ENCODE data around the gene NRG3.

NRG3 gene

DNA sequence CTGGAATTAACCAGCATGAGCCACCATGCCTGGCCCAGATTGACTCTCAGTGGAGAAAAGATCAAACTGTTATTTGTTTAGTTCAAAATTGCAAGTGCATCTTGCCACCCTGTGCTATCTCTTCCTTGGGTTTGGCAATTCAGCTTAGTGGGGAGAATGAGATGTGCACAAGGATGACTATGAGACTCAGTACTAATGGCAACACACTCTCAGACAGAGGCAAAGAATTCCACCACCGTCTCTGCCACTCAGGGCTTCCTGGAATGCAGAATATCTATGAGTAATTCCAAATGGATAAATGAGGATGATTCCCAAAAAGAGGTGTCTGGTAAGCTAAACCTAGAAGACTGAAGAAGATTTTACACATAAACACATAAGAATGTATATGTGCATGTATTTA lies 525.8 kb downstream of the NRG3 start:
- no peak for DNase-seq

DNA sequence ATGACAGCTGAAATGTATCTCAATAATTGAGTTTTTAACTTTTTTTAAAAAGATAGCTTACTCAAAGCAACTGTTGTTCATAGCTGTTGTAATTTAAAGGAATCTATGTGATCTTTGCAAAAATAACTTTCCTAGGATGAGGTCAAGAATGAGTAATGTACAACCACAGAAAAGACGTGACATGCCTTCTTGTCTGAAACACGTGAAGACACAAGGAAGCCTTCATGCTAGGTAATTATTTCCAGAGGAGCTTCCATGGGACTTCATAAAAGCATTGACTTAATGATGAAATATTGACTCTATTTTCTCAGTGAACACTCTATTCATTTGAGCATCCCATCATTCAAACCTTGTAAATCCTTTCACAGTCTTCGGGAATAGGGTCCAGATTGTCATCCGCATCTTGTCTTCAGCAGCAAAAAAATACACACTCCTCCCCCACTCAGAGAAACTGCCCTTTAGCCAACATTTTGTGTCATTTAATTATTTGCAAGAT lies 528.0 kb downstream of the NRG3 start:
- DNase-seq = no peak

DNA sequence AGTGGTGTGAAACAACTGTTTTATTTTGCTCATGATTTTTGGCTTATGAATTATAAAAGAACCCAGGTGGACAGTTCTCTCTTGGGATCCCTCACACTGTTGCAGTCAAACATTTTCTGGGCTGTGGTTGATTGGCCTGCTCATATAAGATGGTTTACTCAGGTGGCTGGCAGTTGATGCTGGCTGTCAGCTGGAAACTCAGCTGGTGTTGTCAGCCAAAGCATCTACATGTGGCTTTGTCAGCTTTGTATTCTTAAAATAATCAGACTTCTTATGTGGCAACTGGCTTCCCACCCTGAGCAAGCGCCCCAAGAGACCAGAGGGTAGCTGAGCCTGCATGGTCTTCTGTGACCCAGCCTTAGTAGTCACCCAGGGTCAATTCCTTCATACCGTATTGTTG lies 534.7 kb downstream of the NRG3 start:
- DNase-seq = no peak

DNA sequence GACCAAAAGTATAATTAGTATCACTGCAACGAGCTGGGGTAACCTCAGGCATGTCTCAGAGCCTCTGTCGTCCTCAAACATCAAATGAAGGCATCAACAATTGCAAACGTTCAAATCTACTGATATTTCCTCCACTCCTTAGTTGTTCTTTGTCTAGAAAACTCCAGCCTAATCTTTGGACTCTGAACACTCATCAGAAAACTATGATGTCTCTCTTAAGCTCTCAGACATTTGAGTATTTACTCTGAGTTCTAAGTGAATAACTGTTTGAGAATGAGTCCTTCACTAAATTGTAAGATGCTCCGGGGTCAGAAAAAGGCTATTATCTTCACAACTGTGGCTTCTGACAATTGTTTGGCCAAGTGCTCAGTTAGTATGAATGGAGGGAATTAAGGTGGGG lies 536.4 kb downstream of the NRG3 start:
- DNase-seq = no peak

DNA sequence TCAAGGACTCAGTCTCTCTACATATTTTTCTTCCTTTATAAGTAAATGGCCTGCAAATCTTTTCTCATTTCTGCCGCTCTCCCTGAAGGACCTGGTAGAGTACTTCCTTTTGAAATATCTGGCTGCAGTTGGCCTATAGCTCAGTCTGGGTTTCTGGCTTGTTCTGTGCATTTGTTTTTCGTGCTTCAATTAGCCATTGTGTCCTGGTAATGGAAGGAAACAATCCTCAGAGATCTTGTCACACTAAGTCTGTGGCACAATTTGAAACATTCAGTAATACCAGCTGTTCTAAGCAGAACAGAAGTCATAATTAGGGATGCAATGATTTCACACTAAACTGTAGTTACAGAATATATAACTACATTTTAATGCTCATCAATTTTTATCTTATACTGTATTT lies 545.0 kb downstream of the NRG3 start:
- no peak for DNase-seq

DNA sequence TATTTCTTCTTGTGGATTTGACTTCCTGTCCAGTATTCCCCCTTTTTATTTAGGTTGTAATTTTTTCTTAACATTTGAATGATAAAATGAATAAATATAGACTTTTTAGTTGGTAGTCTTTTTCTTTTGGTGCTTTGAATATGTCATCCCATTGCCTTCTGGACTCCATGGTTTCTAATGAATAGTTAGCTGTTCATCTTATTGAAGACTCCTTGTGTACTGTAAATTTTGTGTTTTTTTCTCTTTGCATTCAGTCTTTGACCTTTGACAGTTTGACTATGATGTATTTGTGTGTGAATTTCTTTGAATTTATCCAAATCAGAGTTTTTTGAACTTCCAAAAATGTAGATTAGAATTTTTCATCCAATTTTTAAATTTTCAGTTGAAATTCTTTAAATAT lies 554.3 kb downstream of the NRG3 start:
- DNase-seq = no peak

DNA sequence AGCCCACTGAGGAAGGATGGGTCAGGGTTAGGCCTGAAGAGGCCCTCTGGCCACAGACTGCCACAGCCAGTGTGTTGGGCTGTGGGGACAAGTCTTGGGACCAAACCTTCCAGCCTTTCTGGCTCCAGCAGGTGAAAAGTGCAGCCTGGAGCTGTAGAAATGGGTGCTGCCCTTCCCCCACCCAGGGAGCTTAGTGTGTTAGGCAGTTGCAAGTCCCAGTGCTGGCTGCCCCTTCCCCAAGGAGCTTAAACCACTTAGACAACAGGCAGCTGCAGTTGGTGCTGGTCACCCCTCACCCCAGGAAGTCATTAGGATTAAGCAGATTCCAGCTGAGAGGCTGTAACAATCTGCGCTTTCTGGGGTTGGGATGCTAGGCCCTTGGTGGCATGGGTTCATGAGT lies 563.3 kb downstream of the NRG3 start:
- DNase-seq = no peak

DNA sequence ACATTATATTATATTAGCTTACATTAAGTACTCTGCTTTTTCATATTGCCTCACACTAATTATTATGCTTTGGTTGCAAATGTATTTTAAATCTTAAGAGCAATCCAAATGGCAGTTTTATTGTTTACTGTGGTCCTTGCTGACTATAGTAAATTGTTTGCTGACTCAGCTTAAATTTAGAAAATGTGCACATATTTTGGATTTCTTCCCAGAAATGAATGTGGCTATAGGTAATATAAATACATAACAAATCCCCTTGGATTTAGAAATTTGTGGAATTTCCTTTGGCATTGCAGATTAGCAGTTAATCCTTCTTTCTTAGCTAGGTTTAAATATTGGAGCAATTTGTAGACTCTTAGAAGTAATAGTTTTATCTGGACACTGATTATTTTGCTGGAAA lies 565.8 kb downstream of the NRG3 start:
- no peak for DNase-seq

DNA sequence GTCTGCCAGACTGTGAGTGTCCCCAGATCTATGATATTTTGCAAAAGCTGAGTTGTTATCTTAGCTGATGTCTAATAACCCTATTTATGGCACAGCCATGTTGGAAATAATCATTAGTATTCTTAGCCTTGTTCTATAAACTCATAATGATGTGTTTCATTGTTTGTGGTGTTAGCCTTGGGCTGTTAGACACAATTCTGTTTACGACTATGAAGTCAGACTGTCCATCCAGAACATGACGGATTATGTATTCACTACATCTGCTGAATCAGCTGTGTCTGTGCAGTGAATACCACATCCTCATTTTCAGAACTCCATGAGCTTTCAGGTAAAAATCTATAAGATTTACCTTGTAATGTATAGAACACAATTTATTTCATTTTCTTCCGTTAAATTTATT lies 577.1 kb downstream of the NRG3 start:
- DNase-seq = no peak

DNA sequence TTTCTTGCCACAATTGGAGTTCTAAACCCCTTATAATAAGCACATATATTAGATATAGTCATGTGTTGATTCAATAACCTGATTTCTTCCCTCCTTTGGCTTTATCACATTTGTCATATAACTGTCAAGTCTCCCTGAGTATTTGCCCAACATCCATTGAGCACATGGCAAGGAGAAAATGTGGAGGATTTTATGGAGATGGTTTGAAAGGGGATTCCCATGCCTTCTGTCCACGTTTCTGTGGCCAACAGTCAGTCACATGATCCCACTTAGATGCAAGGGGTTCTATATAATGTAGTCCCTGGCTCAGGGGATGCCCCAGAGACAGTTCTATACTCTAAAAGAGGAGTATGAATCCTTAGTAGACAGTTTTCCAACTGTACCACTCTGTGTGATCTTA lies 577.7 kb downstream of the NRG3 start:
- no peak for DNase-seq

DNA sequence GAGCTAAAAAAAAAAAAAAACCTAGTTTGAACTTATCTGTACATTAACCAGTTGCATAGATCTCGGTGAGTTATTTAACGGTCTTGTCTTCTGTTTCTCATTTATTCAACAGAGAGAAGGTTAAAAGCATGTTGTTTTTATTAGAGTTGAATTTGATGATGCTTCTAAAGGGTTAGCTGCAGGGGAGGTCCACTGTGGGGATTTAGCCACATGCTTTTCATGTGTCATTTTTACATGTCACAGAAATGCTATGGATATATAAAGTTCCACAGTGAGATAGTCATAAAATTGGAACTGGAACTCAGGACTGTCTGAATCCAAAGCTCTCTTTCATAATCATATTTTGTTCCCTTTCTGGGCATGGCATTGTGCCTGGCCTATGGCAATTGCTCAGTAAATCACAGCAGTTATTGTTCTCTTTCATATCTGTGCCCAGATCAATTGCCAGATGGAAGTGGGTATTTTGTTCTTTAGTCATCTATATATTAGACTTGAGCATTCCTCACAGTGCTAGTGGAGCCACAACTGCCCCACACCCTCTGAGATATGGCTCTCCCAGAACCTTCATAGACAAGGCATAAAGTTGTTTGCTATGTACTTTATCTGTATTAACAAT lies 578.8 kb downstream of the NRG3 start:
- no peak for DNase-seq

DNA sequence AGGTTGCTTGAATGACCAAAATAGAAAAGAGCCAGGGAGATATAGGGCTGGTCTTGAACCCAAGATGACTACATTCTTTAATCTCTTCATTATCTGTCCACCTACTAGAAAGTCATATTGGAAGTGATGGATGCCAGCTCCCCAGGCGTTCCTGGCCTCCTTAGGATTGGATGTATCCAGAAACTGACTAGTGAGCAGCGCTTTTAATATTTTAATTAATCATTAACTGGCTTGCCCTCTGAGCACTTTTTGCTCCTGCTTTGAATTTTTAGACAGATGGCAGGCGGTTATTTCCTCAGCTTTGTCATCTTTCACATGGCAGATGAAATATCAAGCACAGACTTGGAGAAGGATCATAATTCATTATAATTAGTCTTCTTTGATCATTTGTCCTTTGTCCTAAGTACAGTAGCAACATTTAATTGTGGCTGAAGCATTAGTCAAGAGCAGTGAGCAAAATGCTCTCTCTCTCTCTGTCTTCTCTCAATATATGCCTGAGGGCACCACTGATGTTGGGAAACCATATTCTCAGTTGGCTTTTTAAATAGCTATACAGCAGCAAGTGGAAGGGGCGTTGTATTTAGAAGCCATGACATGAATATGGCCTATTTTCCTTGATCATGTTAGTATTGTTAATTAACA lies 588.0 kb downstream of the NRG3 start:
- DNase-seq = no peak

DNA sequence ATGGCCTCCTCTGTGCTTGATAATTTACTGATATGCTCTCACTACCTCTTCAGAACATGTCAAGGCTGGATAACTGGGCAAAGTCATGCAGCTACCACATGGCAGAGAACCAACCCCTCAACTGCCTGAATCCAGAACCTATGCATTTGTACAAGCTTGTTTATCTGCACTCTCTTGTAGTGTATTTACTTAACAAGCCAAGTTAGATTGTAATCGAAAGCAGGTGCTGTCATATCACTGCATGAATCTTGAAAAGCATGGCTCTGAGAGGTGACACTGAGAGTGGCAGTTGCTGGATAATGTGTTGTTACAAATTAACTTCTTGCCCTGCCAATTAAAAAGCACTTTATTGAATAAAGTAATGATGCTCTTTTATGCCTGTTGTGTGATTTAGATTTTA lies 588.6 kb downstream of the NRG3 start:
- no peak for DNase-seq

DNA sequence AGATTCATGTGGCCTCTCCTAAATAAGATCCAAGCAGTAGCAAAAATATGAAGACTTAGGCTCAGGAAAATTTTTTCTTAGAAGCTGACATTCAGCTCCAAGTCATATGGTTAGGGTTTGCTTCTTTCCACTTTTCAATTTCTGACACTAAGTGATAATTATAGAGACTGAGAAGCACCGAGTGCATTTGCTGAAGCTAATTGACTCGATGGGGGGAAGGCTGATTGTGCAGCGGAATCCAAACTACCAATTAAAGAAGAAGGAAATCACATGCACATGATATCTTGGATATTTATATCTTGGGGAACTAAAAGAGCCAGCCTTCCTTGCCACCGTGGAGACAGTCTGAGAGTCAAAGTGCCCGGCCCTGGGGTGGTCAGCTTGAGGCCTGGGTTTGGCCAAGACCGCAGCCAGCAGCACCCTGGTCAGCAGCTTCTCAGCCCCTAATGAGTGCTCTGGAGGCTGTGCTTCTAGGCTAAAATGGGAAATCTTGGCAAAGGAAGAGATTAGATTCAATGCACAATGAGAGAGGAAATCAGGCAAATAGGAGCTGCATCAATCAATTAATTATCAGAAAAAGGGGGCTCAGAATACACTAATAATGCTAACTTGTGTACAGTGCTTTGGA lies 589.3 kb downstream of the NRG3 start:
- DNase-seq = no peak

DNA sequence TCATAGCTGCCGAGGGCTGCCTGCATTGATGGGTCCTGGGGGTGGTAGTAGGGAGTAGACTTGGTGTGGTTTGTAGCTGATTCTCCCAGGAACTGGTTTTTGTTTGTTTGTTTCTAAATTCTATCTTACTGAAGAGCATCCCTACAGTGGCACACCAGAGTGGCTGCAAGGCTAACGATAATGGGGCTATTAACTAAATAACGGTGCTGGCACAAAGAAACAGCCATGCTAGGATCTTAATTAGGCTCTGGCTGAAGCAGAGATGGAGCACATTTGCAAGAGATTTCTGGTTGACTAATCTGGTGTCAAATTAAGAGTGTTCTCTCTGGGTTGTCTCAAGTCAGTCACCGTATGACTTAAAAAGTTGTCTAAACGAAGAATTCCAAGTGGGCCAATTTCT lies 590.0 kb downstream of the NRG3 start:
- DNase-seq = no peak

DNA sequence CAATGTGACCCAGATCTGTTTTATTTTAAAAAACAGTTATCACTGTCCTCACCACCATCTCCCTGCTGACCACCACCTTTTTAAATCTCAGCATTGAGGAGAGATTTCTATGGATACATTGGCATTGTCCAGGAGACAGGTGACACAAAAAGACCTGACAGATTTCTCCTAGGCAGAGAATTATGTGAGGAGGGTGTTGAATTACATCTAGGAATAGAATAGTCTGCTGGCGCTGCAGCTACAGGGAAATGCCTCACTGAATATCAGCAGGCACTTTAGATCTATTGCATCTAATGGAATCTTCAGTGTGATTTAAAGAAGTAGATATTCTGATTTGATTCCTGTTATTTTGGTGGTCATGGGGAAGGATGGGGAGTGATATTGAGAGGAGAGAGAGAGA lies 593.5 kb downstream of the NRG3 start:
- no peak for DNase-seq

DNA sequence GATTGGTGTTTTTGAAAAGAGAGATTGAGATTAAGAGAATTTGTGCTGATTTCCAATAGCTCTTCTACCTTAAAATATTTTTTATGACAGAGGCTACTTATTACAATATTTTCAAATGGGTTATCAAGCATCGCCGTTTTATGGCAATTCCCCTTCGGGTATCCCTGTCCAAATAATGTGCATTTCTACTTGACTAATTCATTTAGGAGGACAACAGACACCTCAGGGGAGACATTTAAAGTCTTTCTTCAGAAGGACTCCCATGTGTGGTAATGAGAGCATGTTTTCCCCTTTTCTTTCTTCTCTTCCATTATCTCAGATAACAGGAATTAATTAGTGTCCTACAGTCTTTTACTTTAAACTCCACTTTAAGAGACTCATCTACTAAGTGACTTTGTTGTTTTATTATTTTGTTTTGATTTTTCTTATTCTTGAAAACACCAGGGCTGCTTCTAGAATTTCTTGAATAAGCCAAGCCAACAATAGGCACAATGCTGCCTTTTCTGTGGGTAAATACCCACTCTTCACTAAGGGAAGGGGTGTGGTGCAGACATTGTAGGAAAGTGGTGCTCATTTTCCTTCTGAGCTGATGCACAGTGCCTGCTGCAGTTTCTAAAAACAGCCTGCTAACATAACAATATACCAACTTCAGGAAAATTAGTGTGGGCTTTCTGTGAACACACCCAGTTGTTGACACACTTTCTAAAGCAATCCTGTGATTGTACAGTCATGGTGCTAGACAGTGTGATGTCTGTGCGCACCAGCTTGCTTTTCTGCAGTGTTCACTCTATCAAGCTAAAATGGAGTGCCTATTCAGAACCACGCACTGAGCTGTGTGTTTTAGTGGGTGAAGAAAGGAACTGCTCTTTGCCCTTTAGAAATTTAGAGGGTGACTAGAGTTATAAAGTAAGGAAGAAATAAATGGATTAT lies 597.7 kb downstream of the NRG3 start:
- no peak for DNase-seq

DNA sequence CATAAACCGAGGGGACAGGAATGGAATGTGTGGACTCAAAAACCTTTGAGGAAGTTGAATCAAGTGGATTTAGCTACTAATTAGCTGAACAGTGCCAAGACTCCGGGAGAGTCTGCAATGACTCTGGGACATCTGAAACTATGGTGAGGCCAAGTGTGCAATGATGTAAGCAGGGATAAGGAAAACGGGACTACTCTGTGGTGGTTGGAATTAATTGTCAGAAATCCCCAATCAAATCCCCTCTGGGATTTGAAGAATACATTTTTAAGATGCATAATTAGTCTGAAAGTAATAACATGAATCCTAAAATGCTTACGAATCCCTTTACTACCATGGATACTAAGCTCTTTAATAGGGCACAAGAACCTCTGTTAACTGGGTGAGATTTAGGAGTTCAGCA lies 602.8 kb downstream of the NRG3 start:
- DNase-seq = no peak

DNA sequence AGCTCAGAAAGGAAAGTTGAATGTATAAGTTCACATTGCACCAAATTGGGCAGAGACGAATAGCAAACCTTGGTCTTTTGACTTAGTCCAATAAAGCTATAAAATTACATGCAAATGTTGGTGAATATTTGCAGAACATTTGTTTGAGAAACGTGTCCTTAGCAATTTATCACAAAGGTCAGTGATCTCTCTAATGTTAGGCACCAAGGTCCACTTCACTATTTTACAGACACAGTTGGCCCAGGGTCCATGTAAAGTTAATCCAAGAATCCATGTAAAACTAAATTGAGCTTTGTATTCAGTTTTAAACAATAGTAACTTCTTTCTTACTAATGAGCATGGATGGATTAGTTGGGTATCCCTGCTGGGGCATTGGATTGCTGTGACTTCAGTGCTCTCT lies 617.7 kb downstream of the NRG3 start:
- DNase-seq = no peak

DNA sequence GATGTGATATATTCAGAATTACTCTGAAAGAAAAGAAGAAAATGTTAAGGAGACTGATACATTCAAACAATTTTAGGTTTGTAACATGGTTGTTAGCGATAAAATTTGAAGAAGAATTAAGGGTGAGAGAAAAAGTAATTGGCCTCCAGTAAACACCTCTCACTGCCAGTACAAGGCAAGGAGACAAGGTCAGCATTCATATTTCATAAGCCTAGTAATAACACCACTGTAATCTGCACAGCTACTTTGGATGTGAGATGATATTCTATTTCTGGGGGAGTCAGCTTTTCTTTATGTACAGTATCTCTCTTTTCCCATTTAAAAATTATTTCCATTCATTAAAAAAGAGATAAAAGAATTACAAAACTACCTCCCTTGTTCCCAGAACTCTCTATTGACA lies 621.1 kb downstream of the NRG3 start:
- no peak for DNase-seq

DNA sequence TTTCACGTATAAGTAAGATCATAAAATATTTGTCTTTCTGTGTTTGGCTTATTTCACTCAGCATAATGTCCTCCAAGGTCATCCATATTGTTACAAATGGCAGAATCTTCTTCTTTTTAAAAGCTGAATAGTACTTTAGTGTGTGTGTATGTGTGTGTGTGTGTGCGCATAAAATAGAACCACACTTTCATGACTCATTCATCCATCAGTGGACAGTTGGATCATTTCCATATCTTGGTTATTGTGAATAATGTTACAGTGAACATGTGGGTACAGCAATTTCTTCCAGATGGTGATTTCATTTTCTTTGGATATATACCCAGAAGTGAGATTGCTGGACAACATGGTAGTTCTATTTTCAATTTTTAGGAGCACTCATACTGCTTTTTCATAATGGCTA lies 622.4 kb downstream of the NRG3 start:
- no peak for DNase-seq

DNA sequence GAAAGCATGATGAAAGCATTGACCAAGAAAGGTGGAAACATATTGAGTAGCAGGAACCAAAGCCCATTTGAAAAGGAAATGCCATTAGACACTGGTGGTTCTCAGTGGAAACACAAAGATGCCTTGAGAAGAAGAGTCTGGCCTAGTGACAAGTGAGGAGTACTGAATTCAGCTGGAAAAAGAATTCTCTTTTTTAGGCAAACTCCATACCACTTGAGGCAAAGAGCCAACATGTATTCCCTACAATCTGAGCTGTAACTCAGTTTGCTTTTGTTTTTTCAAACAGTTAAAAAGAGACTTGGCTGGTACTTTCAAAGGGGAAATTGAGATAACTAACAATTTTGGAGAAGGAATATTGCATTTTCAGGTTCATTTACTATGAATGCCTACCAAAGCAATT lies 624.0 kb downstream of the NRG3 start:
- no peak for DNase-seq

DNA sequence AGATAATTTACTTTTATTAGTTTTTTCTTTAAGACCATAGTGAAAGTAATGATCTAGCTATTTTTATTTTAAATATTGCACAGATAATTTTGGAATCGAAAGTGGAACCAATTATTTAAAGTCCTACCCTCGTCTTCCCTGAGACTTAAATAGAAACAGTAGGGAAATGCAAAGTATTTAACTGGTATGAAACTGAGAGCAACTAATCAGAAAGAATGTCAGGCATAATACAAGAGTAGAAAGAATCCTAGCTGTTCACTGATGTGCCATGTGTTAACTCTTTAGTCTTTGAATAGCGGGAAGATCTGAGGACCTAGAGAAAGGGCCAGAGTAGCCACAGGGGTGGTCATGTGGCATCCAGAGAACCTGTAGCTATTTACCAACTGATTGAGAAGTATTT lies 630.0 kb downstream of the NRG3 start:
- DNase-seq = no peak

Data from hematopoietic multipotent progenitor cell treated with erythropoietin and hydrocortisone succinate and interleukin-3 and kit ligand, for 8 days (in vitro differentiated cells).